Stimulated activated CD4-positive, alpha-beta T cell treated with anti-CD3 and anti-CD28 coated beads, Interleukin-4, amount 100 ng/mL, for 4 hours (primary cell): ENCODE results near the gene CD59.
"Not testable (repeated sequence)": the region's sequence is repeated elsewhere in the genome, so short reads cannot be mapped to it uniquely, and the experiment has no call there.

ENCODE experiments used
- DNase-seq, 2 experiments: peaks; one replicate each; pipeline ENCODE4 v3.0.0-alpha.2; 2020

Gene CD59

DNA sequence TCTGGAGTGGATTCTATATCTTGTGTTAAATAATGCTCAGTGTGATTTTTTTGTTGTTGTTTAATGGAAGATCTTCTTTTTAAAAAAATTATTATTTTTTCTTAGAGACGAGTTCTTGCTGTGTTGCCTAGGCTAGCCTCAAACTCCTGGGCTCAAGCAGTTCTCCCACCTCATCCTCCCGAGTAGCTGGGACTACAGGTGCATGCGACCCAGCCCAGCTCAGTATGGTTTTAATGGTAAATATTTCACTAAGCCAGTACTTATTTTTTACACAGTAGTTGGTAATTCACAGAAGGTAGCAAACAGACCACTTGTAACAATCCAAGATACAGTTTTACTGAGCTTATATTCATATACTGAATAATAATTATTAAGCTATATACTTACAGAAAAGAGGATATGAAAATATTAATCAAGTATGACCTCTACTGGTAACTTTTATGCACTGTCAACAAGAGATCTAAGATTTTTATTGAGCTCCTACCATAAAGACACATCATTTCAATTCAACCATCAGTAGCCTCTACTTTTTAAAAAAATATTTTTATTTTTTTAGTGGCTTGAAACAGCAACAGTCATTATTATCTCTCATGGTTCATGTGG, 6.1 kb upstream of the CD59 start:
- DNase-seq: no peak

DNA sequence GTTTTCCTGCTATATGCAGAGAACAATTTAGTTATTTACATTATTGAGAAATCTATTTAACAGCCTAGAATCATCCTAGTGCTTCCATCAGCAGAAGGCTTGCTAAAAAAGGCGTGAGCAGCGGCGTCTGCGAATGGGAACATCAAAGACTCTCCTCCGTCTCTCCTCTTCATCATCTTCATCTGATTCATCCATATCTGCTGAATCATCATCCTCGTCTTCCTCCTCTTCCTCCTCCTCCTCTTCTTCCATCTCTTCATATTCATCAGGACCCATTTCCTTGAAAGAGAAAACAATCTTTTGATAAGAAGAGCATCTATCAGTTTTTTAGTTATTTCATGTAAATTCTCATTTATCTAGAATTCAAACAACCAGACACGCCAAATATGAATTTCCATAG, 5.6 kb upstream of the CD59 start:
- no peak for DNase-seq

DNA sequence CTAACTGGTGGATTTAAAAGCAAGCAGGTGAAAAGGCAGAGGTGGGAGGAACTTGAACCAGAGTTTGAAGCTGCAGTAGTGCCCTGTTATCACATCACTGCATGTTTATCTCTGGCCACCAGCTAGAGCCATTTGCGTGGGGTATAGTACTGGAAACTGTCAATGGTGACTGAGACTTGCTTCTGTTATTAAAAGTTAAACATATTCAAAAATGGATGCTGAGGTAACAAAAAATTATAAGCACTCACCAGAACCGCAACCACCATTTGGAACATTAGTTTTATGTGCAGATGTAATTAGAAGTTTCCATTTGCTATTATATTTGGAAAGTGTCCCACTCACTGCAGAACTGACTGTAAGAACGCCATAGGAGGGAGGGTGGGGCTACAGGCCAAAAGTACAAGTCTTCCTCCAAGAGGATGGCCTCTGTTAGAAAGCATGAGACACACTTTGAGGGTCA, 1.2 kb upstream of the CD59 start:
- no peak for DNase-seq

DNA sequence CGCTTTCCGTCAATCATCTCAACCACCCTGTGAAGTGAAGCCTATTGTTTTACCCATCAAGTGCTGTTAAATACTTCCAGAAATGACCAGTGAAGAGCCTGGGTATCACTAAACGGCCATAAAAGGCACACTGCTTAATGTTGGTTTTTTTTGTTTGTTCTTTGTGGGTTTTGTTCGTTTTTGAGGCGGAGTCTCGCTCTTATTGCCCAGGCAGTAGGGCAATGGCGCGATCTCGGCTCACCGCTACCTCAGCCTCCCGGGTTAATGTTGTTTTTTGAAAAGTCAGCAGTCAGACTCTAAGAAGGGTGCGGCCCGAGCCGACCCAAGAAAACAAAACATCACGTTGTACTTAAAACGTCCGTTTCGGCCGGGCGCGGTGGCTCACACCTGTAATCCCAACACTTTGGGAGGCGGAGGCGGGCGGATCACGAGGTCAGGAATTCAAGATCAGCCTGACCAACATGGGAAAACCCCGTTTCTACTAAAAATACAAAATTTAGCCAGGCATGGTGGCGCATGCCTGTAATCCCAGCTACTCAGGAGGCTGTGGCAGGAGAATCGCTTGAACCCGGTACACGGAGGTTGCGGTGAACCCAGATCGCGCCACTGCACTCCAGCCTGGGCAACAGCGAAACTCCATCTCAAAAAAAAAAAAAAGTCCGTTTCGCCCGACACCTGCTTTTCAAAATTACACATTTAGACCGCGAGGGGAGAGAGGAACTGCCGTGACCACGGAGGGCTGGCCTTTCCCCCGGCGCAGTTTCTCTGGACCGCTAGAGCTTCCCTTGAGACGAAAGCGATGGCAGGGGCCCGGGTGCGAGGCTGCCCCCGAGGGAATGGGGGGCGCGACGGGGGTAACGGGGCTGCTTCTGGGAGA, 714 bp downstream of the CD59 start:
- DNase-seq: peak; percentile 16 to 17

DNA sequence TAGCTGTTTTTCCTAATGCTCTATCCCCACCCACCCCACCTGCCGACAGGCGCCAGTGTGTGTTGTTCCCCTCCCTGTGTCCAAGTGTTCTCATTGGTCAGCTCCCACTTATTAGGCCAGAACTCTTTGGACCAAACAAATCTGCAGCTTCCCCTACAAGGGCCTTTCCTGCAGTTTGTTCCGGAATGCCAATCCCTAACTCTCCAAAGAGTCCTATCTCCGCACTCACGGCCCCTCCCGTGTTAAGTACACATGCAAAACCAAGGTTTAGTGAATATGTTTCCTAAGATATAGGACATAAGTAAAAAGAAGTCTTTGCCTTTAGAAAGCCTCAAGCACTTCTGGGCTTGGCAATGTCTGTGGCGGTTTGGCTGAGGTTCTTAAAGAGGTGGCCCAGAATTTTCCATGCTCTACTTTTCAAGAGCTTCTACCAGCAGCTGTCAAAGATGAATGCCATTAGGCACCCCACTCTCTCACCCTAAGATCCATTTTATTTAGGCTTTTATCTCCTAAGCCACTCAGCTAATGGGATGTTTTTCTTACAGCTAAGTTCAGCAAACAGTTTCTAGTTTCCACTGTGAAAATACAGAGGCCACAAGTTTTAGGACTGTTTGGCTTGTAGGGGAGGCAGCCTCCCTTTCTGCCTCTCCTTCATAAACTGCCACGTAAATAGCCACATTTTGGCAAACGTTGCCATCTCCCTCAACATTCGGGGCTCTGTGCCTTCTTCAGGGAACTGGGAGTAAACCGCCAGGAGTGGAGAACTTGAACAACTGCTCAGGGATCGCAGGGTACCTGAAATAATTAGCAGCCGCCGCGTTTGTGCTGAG, 1.6 kb downstream of the CD59 start:
- DNase-seq: no peak

DNA sequence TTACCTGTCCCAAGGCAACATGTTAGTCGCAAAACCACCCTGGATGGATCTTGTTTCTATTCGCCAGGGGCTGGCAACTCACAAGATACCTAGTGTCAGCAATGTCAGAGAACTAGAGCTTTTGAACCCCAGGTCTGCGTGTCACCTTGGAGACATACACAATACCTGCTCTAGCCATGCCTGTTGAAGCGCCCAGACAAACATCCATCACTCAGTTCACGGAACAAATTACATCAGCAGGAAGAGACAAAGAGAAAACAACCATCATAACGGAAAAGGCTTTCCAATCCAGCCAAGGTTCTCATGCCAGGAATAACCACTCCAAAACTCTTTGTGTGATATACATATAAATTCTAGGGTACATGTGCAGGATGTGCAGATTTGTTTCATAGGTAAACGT, 2.2 kb downstream of the CD59 start:
- DNase-seq: no peak

DNA sequence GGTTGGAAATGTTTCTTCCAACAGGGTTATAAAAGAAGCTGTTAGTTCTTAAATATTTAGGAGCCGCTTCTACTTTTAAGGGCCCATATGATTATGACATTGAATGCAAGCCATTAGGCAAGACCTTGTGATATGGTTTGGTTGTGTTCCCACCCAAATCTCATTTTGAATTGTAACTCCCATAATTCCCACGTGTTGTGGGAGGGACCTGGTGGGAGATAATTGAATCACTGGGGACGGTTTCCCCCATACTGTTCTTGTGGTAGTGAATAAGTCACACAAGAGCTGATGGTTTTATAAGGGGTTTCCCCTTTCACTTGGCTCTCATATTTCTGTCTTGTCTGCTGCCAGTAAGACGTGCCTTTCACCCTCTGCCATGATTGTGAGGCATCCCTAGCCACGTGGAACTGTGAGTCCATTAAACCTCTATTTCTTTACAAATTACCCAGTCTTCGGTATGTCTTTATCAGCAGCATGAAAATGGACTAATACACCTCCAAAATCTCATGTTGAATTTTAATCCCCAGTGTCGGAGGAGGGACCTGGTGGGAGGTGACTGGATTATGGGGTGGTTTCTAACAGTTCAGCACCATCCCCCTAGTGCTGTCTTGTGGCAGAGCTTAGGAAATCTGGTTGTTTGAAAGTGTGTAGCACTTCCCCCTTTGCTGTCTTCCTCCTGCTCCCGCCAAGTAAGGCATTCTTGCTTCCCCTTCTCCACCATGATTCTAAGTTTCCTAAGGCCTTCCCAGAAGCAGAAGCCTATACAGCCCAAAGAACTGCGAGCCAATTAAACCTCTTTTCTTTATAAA, 4.3 kb downstream of the CD59 start:
- DNase-seq: no peak

DNA sequence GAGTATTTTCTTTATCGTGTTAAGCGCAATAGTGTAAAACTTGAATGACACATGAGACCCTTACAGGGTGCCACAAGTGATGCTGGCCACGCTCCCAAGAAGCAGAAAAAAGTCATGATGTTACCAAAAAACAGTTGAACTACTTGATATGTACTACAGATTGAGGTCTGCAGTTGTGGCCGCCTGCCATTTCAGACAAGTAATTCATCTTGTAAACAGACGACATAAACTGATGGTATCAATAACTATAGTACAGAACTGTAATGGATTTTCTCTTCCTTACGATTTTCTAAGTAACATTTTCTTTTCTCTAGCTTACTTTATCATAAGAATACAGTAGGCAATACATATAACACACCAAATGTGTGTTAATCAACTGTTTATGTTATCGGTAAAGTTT, 5.5 kb downstream of the CD59 start:
- no peak for DNase-seq

DNA sequence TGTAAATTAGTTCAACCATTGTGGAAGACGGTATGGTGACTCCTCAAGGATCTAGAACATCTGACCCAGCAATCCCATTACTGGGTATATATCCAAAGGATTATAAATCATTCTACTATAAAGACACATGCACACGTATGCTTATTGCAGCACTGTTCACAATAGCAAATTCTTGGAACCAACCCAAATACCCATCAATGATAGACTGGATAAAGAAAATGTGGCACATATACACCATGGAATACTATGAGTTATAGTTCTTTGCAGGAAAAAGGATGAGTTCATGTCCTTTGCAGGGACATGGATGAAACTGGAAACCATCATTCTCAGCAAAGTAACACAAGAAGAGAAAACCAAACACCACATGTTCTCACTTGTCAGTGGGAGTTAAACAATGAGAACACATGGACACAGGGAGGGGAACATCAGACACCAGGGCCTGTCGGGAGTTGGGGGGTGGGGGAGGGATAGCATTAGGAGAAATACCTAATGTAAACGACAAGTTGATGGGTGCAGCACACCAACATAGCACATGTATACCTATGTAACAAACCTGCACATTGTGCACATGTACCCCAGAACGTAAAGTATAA, 7.1 kb downstream of the CD59 start:
- DNase-seq: not testable (repeated sequence)

DNA sequence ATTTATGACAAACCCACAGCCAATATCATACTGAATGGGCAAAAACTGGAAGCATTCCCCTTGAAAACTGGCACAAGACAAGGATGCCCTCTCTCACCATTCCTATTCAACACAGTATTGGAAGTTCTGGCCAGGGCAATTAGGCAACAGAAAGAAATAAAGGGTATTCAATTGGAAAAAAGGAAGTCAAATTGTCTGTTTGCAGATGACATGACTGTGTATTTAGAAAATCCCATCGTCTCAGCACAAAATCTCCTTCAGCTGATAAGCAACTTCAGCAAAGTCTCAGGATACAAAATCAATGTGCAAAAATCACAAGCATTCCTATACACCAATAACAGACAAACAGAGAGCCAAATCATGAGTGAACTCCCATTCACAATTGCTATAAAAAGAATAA, 8.7 kb downstream of the CD59 start:
- not testable (repeated sequence) for DNase-seq

DNA sequence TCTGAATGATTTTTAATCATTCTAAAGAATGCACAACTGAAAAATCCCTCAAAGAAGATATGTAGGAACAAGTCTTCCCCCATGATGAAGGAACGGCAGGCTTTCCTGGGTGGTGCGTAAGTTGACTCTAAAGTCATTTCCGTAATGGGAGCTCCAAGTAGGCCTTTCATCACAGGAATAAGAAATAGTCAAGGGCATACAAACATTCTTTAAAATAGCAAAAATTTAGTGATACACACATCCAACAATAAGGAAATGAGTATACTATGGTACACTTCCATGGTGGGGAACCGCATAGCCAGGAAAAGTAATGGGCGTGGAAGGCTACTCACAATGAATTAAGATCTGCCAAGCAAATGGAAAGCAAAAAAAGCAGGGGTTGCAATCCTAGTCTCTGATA, 10.7 kb downstream of the CD59 start:
- no peak for DNase-seq

DNA sequence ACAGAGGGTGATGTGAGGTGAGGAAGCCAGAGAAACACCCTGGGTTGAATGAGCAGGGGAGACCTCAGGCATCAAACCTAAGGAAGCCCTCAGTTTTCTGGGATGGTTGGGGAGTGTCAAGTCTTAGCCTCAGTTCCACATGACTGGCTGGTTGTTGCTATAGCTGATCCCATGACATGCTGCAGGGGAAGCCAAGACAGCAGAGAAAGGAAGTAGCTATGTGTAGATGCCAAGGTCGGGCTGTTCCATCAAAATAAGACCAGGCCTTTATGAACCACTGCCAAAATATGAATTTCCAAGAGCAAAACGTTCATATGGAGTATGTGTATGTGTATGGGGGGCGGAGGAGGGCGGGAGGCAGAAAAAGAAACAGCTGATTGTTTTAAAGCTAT, 11.6 kb downstream of the CD59 start:
- no peak for DNase-seq

DNA sequence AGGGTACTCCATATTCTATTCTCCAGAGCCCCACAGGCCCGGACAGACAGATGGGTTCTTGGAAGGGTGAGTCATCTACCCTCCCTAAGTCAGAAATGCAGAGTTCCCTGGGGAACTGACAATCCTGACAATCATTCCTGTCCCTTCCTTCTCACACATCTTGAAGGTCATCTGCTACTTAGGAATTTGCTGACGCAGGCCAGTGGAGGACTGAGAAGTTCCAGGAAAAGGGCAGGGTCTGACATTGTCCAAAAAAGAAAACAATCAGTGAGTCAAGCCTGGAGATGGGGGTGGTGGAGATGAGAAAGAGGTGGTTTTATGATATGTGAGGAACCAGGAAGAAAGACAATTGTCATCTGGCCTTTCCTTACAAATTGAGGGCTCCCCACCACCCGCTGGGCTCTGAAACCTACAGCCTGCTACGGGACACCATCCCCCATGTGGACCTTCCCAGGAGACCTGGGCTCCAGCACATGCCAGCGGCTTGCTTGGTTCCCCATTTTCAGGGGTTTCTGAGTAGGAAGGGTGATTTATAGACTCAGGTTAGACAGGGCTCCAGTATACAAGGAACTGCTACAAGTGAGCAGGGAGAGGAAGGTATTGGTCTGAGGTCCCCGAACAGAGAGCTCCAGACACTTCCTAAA, 12.9 kb downstream of the CD59 start:
- no peak for DNase-seq

DNA sequence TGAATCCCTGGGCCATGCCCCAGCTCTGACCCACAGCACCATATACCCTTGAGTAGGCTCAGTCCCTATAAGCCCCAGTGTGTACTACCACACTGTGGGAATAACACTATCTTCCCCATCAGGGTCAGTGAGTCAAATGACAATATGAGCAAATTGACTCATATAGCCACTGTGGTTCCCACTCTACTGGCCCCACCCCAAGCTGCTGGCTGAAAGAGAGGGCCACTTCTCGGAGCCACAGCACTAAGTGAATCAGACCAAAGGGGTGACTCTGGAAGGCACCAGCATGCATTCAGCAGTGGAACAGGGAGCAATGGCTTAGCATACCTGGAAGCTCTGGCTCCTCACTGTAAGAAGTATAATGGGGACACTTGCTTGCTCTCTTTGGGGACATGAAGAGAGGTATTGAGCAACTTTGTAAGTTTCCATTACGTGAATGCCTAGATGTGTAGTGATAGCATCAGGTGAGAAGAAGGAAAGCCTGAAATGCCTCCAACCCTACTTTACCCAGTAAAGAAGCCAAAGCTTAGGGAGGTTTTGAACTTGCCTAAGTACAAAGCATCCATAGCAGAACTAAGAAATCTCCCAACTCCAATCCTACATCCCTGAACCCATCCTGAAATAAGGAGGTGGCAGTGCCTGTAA, 13.5 kb downstream of the CD59 start:
- no peak for DNase-seq

DNA sequence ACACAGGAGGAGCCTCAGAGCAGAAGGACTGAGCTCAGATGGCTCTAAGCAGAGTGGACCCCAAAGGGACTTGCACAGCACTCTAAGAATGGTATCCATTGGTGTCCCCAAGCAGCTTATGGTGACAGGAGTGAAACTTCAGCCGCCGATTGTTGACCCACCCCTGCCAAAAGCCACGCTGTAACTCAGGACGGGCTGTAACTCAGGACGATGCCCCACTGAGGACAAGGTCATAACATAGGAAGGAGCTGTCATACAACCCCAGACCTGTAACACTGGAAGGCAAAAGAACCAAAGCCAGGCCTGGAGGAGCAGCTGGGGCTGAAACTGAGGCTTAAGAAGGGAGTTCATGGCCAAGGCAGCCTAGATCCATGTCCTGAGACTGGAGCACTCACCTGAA, 14.2 kb downstream of the CD59 start:
- DNase-seq: no peak

DNA sequence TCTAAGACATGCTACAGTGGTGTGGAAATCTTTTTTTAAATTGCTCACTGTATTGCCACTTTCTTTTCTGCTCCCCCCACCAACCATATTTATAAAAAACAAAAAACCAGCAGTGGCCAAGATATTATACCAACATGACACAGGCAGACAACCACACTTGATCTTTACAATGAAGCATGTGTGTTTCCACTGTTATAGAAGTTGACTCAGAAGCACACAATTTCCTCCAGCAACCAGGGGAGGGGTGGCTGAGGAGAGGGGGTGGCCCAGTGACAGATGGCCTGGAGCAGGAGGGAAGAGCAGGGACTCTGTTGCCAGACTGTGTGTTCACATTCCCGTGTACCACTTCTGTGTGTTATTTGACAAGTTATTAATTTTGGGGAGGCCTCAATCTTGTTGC, 14.8 kb downstream of the CD59 start:
- DNase-seq: no peak

DNA sequence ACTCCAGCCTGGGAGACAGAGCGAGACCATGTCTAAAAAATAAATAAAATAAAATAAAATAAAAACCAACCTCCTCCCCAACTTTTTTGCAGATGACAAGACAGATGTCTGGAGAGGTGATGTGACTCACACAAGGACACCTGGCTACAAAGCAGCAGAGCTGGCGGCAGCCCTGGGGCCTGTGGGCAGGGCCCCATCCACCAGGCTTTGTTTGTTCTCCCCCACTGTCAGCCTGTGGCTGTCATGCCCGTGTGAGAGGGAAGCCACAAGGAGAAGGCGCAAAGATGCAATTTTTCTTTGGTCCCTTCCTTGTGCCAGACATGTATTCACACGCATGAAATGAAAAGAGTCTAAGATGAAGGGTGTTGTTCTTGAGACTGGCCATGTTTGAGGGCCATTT, 16.6 kb downstream of the CD59 start:
- no peak for DNase-seq

DNA sequence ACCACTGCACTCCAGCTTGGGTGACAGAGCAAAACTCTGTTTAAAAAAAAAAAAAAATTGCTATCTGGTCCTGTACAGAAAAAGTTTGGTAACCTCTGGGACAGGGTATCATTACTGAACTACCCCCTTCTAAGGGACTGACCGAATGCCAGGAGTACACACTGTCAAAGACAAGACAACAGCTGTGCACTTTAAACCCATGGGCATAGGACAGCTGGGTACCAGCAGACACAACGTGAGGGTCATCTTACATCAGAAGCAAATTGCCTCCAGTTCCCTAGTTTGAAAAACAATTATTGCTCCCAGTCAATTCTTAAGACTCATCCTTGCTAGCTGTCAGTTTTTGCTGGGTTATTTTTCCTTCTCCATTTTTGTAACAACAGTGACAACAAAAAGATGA, 17.8 kb downstream of the CD59 start:
- DNase-seq: no peak

DNA sequence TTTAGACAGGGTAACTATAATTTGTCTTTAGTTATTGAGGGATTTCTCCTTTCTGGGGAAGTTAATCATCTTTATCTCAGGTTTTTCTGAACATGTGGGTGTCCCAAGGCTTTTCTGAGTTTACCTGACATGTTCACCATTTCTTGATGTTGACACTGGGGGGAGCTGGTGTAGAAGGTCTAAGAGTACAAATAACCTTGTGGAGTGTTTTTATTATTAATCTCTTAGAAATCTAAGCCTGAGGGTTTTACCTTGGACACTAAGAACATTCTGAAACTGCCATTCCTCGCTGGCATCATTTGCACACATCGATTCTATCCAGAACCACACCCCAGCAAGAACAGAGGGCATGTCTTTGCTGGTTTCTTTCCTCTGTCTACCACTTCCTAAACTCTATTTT, 20.0 kb downstream of the CD59 start:
- no peak for DNase-seq

DNA sequence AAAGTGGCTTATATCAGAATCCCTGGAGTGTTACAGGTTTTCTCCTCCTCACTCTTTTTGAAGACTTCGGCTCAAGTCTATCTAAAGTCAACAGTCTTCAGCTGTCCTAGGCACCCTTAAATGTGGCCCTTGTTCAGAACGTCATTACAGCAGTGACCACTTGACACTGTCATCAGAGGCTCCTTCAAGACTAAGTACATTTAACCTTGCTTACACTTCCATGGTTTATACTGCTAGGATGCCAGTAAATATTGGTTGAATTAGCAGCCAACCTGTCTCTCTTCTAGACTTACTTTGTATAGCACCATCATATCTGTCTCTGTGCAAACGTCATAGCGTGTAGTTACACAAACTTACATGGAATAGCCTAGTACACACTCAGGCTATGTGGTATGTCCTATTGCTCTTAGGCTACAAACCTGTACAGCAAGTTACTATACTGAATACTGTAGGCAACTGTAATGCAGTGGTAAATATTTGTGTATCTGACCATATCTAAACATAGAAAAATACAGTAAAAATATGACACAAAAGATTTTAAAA, 22.3 kb downstream of the CD59 start:
- DNase-seq: no peak
